Stimulated activated CD4-positive, alpha-beta T cell treated with anti-CD3 and anti-CD28 coated beads, Interleukin-1b, Interleukin-23, amount 100 ng/mL, for 48 hours (primary cell): ENCODE data around the gene RPP25.
A peak's percentile ranks its signal among the peaks of the same experiment; 100 is the strongest.
"Not testable (repeated sequence)": the region's sequence is repeated elsewhere in the genome, so short reads cannot be mapped to it uniquely, and the experiment has no call there.

Experiments used
- DNase-seq: peaks from one replicate; pipeline ENCODE4 v3.0.0-alpha.2; 2020

The RPP25 gene

GRCh38 chr15:74962219-74962618 is 5.6 kb upstream of the RPP25 start:
- DNase-seq = no peak

- no peak for DNase-seq
Observed at GRCh38 chr15:74961616-74962015, 5.0 kb upstream of the RPP25 start.

DNA sequence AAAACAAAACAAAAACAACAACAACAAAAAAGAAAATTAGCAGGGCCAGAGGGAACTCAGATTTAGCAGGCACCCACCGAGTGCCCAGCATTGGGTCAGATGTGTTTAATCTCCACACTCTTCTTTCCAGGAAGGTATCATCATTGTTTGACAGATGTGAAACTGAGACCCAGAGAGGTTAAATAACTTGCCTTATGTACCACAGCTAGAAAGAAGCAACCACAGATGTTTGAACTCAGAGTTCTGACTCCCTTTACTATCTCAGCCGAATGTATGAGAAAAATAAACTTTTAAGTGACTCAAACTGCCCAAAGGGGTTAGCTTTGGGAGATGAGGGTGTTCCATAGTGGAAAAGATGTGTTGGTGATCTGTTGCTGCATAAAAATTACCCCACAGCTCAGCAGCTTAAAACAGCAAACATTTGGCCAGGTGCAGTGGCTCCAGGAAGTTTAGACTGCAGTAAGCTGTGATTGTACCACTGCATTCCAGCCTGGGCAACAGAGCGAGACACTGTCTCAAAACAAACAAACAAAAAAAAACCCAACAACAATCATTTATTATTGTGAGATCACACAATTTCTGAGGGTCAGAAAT is 4.5 kb upstream of the RPP25 start:
- DNase-seq = no peak

GRCh38 chr15:74960286-74960685 is 3.7 kb upstream of the RPP25 start:
- DNase-seq = no peak

- no peak for DNase-seq
Observed at GRCh38 chr15:74959586-74959939, 3.0 kb upstream of the RPP25 start.

DNA sequence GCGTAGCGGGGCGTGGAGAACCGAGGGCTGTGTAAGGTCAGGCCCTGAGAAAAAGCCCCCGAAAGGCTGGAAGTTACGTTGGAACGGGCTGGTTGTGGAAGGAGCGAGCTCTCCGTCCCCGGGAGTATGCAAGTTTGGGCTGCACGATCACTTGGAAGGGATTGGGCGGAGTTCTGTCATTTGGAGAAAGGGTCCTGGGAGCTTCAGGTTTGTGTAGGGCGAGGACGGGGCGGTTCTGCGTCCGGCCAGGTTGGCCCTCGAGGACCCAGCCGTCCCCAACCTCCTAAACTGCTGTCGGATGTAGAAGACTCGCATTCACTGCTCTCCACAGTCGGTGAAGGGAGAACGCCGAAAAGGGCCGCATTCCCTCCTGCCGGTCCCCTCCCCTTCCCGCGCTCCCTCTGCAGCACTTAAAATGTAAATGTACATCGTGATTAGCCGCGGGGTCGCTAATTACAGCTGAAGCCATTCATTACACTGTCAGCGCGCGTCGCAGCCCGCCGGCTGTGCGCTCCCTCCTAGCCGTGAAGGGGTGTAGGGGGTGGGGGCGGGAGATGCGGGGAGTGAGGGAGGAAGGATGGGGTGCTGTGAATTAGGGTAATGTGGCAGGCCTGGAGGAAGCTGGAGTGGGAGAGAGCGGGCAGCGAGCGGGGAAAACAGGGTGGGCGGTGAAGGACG is 2.5 kb upstream of the RPP25 start:
- no peak for DNase-seq

DNA sequence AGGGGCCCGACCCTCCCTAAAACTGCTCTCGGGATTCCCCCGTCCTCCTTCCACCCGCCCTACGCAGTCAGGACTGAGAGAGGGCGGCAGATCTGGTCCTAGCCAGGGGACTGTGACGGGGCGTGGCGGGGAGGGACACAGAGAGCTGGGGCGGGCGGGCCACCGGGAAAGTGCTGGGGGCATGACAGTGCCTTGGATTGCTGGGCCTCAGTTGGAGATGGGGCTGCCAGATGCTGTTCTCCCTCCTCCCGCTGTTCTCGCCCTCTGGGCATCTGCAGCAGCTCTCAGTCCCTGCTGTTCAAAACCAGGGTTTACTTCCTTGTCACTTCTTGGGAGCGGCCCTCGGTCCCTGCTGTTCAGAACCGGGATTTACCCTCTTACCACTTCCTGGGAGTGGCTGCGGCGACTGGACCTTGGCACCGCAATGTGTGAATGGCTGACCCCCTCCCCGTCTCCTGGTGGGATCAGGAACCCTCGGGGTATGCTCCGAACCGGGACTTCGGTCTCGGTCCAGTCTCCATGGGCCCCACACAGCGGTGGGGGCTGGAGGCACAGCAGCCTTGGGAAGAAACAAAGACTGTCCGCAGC is 1.8 kb upstream of the RPP25 start:
- no peak for DNase-seq

GRCh38 chr15:74957476-74958035 is 984 bp upstream of the RPP25 start:
- no peak for DNase-seq

DNA sequence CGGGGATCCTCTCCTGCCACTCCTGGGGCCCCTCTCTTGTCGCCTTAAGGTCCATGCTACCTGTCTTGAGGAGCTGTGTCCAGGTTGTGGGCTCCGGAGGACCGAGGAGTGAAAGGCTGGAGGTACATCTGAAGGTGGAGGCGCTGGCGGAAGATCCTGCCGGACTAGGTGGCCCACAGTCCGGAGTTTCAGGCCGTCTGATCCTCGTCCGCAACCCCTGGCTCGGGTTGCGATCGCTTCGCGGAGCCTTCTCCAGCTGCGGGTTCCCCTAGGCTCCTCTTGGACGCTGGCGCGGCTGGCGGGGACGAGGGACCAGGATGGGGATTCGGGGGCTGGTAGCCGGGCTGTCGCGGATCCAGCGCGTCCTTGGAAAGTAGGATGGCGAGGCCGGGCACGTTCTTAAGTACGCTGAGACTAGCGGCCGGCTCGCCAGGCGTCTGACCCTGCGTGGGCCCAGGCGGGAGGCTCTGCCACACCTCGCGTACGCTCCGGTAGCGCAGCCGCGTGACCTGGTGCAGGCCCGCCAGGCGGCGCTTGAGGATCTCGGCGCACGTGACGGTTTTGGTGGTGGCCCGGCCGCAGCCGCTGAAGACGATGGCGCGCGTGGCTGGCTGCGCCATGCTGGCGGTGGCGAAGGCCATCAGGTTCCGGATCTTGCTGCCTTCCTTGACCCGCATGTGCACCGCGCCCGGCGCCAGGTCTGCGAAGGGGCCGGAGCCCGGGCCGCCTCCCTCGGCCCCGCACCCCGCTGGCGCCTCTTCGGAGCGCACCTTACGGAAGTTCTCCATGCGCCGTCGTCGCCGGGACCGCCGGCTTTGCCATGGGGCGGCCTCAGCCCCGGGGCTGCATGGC is 550 bp downstream of the RPP25 start:
- peak; percentile 76 for DNase-seq

DNA sequence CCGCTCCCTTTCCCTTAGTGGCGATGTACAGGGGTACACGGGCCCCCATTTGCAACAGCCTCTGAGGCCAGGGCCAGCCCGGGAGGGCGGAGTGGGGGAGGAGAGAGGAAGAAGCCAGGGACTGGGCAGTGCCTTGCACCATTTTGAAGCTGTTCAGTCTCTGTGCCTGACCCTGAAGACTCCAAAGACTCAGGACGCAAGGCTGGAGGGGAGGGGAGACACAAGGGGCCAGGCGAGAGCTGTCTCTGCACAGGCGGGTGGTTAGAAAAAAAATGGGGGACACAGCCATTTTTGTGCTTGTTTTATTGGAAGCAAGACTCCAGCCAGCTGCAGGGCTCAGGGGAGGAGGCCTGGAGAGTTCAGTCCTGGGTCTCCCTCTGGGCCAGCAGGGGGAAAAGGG is 1.6 kb downstream of the RPP25 start:
- DNase-seq = no peak

DNA sequence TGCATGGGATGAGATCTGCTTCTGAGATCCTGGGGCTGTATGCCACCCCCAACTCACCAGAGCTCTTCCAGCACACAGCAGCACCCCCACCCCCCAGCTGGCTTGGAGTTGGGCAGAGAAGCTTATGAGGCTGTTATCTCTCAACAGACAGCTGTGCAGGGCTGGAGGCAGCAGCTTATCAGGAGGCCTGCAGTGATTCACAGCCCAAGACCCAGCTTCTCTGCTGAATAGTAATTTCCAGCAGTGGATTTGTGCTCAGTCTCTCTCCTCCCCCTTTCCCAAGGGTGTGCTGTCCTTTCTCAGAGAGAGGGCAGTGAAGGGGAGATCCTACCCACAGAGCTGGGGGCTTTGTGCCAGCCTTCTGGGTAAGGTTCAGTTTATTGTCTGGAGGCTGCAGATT is 2.1 kb downstream of the RPP25 start:
- DNase-seq = no peak

DNA sequence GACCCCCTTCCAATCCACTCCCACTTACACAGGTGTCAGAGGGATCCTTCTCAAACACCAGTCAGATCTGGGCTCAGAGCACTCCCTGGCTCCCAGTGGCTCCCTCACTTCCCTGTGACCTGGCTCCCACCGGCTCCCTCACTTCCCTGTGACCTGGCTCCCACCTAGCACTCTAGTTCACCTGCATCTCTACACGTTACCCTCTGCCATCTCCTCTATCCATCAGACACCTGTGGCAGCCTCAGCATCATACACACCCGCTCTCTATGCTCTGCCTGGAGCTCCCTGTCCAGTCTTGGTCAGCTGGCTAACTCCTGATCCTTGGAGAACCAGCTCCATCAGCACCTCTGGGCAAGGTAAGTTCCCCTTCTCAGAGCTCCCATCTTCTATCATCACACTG is 5.6 kb downstream of the RPP25 start:
- DNase-seq = no peak

GRCh38 chr15:74950078-74950908 is 6.3 kb downstream of the RPP25 start:
- peak; percentile 75 for DNase-seq

DNA sequence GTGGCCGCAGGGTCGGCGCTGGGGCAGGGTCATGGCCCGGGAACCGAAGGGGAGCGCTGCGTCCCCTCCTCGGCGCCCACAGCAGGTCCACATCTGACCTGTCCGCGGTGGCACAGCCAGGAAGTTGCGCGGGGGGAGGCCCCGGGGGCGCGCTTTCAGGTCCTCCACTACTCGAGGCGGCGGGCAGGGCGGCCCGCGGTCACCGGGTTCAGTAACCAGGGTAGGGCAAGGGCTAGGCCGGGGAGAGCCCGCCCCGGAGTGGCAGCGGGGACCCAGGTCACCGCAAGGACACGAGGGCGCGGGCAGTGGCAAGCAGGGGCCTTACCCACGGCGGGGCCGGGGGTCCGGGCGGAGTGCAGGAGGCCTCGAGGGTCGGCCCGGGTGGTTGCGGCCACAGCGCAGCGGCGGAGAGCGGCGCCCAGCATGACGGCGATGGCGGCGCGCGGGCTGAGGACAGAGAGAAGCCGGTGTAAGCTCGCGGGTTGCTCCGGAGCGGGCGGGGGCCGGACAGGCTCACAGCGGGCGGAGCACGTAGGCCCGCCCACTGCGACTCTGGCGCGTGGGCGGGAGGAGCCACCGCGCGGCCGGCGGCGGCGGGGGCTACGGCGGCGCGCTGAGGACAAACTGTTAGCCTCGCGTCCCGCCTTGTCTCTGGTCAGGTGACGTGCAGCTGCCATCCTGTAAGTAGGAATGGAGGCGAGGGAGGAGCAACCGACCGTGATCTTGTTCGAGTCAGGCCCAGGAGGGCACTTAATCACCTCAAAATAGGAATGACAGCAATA is 18.8 kb downstream of the RPP25 start, which contains the start of gene COX5A:
COX5A (minus strand) TSS at position 484 of the 782 bp plus-strand sequence; CDS start at position 425, 59 bp downstream.
- DNase-seq = peak; percentile 93

DNA sequence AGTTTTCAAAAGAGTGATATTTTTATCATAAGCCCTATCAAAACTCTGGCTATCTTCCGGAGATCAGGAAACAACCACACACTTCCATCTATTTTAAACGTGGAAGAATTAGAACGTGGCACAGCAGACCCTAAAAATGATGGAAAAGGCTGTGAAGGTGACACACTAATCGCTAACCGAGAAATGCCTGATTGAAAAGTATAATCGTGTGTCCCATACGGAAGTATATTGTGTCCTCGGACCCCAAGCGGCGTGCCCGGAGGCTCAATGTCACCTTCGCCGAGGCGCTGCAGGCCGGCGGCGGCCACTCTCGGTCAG is 19.3 kb downstream of the RPP25 start:
- no peak for DNase-seq

- not testable (repeated sequence) for DNase-seq
Observed at GRCh38 chr15:74935193-74935592, 21.4 kb downstream of the RPP25 start.

GRCh38 chr15:74933573-74933972 is 23.0 kb downstream of the RPP25 start:
- no peak for DNase-seq

DNA sequence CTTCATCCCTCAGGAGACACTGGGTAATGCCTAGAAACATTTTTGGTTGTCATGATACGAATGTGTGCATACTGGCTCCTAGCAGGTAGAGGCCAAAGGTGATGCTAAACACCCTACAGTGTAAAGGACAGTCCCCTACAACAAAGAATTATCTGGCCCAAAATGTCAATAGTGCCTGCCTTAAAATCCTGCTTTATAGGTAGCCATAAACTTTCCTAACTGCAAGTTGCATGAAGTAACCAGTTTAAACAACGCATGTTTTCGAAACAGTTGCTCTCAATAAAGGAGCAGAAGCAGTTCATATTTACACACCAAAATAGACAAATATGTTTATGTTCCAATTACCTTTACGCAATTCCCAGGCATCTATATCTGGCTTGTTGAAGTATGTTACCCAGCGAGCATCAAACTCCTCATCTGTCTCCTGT is 27.8 kb downstream of the RPP25 start:
- DNase-seq = no peak

- no peak for DNase-seq
Observed at GRCh38 chr15:74924525-74924924, 32.0 kb downstream of the RPP25 start.

DNA sequence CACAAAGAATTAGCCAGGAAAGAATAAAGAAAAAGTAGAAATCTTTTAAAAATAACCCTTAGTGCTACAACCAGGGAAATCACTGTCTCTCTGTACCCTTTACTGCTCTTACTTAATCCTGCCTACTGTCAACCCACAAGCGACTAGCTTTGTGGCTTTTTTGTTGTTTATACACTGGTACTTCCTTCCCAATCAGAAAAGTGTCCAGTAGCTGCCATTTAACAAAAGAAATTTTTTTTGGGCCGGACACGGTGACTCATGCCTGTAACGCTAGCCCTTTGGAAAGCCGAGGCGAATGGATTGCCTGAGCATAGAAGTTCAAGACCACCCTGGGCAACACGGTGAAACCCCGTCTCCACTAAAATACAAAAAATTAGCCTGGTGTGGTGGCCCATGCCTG is 36.1 kb downstream of the RPP25 start:
- DNase-seq = no peak

- DNase-seq = no peak
Observed at GRCh38 chr15:74917676-74918075, 38.9 kb downstream of the RPP25 start.

- DNase-seq = not testable (repeated sequence)
Observed at GRCh38 chr15:74913799-74914198, 42.8 kb downstream of the RPP25 start.
